ENCODE data around the gene LDLRAD2.

Gene LDLRAD2

DNA sequence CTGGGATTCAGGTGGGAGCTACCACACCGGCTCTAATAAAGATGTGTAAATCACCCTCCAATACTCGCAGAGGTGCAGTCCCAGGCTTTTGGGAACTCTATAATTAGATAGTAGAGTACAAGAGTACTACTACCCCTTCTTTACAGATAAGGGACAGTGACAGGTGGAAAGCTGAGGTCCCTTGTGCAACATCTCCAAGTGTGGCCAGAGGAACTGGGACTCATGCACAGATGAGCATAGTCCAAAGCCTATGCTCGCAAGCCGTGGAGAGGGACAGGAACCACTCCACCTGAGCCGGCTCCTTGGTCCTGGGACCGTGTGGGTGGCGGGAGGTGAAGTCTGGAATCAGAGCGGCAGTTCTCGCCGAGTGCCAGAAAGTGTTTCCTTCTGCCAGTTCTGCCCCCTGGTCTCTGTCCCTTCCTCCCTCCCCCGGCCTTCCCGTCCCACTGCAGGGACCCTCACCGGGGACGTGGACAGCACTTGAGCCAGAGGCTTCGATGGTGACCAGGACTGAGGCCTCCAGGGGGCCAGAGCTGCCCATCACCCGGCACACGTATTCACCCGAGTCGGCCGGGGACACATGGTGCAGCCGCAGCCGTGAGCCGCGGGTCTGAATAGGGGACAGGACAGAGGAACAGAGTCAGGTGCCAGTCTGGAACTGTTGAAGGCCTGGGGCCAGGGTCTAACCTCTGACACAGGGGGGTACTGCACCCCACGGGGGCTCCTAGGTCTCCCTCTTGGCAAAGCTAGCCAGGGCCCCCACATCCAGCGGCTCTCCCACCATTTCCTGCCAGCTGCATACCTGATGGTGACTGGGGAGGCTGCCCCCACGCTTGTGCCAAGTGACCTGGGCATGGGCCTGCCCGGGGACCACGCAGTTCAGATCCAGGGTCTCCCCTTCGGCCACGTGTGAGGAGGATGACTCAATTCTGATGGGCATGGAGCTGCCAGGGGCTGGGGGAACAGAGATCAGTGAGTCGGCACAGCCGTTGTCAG, 33.9 kb downstream of the LDLRAD2 start:
- no peak for DNase-seq

DNA sequence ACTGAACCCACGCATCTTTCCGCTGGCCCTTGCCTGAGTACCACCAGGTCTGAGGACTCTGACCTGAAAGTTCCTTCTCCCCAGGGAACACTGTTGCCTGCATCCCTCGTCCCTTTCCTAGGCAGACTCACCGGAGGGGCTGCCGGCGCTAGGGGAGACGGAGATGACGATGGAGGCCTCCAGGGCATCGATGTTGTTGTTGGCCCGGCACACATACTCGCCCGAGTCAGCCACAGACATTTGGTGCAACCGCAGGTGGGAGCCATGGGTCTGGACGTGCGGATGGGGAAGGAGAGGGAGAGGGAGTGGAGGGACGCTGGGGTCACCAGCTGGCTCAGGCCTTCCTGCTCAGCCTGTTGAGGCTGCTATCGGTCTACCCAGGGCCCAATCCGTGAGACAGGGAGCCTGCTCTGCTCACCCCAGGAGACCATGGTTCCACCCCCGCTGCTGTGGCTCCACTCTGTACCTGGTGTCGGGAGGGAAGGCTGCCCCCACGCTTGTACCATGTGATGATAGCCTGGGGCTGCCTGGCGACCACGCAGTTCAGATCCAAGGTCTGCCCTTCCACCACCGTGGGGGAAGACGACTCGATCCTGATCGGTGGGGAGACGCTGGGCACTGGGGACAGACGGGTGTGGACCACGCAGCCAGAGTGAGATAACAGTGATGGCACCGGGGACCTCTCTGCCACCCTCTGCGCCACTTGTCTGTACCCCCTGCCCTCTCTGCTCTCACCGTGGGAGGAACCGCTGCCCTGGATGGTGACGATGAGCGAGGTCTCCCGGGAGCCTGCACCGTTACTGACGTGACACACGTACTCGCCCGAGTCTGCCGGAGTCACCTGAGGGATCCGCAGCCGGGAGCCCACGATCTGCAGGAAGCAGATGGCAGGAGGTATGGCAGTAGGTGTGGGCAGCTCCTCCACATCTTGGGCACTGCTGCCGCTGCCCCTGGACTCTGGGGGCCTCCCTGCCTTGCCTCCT, 35.4 kb downstream of the LDLRAD2 start:
- no peak for DNase-seq

DNA sequence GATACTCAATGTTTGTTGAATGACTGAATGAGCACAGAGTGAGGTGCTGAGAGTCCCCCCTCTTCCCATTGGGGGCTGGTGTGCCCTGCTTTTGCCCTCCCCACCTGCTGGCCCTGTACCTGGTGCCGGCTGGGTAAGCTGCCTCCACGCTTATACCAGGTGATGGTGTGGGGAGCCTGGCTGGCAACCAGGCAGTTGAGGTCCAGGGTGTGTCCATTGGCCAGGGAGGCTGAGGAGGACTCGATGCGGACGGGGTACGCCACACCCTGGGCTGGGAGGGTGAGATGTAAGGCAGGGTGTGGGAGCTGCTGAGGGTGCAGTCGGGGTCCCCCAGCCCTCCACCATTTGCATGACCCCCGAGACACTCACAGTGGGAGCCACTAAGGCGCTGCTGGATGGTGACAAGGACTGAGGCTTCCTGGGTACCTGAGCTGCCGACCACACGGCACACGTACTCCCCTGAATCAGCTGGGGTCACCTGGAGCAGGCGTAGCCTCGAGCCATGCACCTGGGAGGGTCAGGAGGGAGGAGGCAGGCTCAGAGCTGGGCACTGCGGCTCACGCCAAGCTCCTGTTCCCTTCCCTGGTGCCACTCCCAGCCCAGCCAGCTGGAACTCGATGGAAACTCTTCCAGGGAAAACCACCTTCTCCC, 36.6 kb downstream of the LDLRAD2 start:
- no peak for DNase-seq

DNA sequence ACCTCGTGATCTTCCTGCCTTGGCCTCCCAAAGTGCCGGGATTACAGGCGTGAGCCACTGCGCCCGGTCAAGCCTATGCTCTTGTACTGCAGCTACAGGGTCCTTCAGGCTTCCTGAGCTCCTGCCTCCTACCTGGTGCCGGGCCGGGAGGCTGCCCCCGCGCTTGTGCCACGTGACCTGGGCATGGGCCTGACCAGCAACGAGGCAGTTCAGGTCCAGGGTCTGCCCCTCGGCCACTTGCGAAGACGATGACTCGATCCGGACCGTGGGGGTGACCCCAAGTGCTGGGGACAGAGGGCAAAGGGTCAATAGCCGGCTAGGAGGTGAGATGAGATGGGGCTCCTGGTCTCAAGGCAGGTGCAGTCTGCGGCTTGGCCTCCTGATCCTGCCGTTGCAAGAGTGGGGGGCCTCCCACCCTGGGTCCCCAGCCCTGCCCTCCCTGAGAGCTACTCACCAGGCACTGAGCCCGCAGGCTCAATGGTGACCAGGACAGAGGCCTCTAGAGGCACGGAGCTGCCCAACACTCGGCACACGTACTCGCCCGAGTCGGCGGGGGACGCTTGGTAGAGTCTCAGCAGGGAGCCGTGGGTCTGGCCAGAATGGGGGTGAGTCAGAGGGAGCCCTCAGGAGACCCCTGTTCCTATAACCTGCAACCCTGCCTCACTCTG, 38.0 kb downstream of the LDLRAD2 start:
- DNase-seq, result no peak

DNA sequence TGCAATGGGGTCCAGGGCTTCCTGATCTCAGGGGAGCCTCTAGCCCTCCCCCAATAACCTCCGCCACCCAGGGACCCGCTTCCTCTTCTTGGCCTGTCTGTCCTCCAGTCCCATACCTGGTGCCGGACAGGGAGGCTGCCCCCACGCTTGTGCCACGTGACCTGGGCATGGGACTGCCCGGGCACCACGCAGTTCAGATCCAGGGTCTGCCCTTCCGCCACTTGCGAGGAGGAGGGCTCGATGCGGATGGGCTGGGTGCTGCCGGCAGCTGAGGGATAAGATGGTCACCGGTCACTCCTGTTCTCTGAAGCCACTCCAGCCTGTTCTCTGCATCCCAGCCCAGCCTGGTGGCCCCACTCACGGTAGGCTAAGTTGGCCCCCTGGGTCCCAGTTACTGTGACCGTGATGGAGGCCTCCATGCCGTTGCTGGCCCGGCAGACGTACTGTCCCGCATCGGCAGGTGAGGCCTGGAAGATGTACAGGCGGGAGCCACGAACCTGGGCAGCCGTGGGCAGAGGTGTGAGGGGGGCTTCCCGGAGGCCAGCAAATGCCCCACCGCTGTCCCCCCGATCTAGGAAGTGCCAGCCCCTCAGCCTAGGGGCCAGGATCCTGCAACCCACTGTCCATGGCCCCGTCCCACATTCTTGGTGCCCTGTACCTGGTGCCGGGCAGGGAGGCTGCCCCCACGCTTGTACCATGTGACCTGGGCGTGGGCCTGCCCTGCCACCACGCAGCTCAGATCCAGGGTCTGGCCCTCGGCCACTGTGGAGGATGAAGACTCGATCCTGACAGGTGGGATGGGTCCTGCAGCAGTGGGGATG, 39.6 kb downstream of the LDLRAD2 start:
- no peak for DNase-seq

DNA sequence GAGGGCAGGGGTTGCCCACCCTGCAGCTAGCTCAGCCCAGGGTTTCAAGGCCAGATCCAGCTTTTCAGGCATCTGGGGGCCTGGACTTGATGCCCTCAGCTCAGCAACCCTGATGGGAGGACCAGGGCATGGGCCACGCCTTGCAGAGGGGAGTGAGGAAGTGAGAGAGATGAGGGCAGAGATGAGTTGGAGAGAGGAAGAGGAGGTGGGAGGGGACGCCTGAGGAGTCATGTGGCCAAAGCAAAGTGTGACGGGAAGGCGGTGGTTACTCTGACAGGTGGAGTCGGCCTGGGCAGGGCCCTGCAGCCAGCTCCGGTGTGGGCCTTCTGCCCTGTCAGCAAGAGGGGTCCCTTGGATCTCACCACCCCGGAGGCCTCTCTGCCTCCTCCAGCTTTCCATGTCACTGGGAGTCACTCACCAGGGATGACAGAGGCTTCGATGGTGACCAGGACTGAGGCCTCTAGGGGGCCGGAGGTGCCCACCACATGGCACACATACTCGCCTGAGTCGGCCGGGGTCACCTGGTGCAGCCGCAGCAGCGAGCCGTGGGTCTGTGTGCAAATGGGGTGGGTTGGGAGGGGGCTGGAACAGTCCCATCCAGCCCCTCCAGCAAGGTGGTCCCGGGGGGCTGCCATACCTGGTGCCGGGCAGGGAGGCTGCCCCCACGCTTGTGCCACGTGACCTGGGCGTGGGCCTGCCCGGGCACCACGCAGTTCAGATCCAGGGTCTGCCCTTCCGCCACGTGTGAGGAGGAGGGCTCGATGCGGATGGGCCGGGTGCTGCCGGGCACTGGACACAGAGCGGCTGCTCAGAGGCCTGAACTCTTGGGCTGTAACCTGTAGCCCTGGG, 40.4 kb downstream of the LDLRAD2 start:
- no peak for DNase-seq

DNA sequence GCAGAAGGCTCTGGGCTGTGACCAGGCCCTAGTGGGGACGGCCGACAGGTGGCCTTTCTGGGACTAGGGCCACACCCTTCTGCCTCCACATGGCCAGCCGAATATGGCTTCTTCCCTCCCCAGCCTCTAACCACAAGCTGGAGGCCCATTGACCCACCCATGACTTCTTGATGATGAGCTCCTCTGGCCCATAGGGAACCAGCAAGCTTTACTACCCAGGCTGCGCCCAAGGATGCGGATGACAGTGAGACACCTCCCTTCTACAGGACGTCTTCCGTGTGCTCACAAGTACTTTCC, 41.0 kb downstream of the LDLRAD2 start:
- no peak for DNase-seq

DNA sequence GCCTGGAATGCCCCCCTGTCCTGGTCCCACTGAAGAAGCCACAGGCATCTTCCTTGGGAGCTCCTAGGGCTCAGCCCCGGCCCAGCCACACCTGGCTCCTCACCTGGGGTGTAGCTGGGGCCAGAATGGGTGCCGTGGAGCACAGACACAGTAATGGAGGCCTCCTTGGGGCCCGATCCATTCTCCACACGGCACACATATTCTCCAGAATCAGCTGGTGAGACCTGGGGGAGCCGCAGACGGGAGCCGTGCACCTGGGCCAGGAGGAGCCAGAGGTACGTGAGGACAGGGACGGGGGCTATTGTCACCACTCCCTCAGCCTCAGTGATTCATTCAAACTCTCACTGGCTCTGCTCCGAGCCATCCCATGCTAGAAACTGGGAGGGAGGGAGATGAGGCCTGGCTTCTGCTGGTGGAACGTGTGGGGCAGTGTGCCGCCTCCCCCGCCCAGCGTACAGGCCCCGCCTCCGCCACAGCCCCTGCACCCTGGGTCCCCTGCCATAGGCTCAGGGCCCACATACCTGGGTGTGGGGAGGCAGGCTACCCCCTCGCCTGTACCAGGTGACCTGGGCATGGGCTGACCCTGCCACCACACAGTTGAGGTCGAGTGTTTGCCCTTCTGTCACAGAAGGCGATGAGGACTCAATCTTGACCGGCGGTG, 42.2 kb downstream of the LDLRAD2 start:
- no peak for DNase-seq

DNA sequence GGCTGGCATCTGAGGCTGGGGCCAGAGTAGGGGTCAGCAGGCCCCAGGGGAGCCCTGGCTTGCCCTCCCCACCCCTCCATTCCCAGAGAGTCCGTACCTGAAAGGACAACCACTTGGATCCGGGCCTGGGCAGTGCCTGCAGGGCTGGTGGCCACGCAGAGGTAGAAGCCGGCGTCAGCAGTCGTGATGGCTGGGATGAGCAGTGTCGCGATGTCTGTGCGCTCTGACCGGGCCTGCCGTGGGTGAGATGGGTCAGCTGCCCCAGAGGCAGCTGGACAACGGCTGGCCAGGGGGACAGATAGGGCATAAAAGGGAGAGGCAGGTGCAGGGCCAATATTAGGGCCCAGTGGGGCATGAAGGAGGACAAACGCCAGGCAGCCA, 42.7 kb downstream of the LDLRAD2 start:
- no peak for DNase-seq

DNA sequence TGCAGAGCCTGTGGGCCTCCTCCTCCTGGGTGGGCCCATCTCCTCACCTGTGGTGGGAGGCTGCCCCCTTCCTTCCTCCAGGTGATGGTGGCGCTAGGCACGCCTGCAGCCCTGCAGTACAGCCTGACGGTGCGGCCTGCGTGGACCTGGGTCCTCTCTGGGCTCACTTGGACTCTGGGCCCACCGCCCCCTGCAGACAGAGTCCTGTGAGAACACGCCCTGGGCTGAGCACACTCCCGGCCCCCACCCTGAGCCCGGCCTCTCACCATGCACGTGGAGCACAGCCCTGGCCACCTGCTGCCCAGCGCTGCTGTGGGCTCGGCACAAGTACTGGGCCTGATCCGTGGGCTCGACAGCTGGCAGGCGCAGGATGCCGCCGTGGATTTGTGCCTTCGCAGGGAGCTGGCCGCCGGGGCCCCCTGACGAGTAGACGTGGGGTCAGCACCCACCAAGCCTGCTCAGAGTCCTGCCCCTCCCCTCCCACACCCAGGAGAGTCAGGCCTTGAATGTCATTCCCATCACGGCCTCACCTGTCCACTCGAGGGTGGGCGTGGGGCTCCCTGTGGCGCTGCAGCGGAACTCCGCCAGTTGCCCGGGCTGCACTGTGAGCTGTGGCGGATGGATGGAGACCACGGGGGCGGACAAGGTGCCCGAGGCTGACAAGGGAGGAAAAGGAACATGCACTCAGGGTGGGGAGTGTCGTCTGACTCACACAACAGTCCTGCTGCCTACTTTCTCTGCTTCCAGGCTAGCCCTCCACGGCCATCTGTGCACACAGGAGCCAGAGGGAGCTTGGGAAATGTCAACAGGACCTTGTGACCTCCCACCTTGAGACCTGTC, 43.4 kb downstream of the LDLRAD2 start:
- no peak for DNase-seq

DNA sequence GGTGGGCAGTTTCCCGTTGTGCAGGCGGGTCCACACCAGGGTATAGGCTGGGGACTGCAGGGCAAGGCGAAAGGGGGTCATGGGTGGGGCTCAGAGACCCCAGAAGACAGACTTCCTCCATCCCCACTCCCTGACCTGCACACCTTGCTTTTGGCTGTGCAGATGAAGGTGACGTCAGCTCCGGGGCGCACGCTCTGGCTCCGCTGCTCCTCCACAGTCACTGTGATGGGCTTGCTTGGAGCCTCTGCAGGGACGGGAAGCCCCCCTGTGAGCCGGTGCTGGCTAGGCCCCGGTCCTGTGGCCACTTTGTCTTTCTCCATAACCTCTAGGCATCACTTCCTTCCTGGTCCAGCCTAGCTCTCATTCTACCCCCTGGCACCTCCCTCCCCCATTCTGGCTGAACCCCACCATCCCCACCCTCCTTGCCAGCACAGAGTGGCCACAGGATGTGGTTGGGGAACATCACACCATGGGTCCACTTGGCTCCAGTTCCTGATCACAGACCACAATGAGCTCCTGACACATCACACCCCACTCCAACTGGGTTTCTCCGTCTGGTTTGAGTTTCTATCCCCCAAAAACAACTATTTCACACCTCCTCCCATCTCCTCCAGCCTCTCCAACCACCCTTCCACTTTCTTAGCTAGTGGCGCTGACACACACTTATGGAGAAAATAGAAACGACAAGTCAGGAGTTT, 45.2 kb downstream of the LDLRAD2 start:
- no peak for DNase-seq

DNA sequence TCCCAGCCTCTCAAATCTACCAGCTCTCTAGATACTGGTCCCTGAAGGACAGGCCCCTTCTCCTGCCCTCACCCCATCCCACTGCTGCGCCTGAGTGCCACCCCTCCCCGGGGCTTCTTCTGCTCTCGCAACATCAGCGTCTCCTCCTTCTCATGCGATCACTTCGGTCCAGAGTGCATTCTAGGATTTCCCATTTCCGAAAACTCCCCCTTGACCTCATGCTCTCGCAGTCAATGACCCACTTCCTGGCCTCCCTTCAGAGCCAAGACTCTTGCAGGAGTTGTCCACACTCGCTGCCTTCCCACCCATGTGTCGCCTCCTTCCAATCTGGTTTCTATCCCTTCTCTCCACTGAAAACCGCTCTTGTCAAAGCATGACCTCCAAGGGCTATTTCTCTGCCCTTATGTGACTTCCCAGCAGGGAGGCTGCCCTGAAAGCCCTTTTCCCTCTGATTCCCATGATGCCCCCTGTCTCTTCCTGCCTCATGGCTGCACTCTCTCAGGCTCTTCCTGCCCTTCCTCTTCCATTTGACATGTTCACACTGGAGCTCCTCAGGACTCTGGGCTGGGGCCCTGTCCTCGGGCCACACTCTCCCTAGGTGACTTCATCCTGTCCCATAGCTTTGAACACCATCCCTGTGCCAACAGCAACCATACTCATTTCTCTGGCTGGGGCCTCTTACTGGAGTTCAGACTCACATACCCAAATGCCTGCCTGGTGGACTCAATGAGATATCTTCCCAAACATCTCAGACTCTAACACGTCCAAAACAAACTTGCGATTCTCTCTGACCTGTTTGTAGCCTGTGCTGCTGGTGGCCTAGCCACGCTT, 46.0 kb downstream of the LDLRAD2 start:
- DNase-seq, result no peak

DNA sequence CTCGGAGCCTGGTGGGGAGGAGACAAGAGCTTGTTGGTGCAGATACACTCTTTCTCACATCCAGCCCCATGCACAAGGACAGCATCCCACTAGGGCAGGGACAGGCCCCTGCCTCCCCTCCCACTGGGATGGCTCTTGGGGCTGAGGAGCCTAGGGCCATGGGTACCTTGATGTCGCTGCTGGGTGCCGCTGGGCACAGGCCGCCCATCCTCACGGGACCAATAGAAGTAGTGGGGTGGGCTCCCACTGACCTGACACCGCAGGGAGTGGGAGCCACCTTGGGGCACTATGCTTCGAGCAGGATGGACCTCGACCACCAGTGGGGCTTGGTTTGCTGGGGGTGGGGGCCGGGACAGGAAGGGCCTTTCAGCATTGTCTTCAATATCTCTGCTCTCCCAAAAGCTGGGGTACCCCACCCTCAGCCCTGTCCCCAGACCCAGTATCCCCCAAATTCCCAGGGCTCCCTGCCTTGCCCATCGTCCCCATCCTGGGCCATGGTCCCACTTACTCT, 47.7 kb downstream of the LDLRAD2 start:
- no peak for DNase-seq

DNA sequence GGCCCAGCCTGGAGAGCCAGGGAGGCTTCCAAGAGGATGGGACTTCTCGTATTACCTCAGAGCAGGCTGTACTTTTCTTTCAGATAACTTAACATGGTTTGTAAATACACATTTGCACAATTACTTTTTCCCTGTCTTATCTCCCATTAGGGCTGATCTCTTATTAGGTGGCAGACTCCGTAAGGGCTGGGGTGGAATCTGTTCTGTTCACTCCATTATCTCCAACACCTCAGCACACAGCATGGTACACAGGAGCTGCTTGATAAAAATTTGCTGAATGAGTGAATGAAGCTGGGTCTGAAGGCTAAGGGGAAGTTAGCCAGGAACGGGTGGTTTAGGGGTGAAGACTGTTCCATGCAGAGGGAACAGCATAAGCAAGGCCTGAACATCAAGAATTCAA, 48.9 kb downstream of the LDLRAD2 start:
- DNase-seq, result no peak

DNA sequence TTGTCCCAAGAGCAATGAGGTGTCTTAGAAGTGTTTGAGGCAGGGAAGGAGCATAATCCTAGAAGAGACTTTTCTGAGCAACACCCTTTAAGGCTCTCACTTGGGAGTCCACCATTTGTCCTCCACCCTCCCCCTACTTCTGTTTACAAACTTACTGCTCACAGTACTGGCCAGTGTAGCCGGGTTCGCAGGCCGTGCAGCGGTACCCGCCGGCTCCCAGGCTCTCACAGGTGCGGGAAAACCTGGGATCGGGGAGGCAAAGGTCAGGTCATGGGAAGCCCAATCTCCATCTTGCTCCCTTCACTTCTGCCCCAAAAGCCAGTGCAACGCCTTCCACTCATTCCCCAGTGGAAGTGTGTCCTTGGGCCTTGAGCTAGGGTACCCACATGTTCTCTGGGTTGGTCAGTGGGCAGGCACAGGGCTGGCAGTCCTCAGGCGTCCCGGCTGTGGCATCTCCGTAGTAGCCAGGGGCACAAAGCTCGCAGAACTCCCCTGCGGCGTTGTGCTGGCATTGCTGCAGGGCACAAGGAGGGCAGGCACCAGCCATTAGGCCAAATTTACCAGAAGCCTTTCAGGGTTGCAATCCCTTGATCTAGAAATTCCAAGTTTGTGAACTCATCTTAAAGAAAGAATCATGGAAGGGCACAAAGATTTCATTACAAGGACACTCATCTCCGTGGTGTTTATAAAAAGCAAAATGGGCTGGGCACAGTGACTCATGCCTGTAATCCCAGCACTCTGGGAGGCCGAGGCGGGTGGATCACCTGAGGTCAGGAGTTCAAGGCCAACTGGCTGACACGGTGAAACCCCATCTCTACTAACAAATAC, 49.8 kb downstream of the LDLRAD2 start:
- DNase-seq, result peak; percentile 46

DNA sequence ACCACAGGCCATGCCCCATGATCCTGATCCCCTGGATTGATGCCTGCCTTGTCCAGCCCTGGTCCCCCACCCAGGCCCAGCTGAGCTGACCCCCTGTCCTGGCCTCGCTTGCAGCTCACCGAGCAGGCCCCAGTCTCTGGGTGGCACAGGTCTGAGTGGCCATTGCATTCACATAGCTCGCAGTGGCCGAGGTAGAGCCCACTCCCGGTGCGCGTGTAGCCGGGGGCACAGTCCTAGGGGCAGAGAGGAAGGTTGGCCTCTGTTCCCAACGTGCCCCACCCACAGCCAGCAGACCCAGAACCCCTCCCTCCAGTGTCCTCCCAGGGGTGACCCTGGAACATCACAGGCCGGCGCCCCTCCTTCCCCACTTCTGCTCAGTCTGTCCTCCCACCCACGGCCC, 51.9 kb downstream of the LDLRAD2 start:
- no peak for DNase-seq

DNA sequence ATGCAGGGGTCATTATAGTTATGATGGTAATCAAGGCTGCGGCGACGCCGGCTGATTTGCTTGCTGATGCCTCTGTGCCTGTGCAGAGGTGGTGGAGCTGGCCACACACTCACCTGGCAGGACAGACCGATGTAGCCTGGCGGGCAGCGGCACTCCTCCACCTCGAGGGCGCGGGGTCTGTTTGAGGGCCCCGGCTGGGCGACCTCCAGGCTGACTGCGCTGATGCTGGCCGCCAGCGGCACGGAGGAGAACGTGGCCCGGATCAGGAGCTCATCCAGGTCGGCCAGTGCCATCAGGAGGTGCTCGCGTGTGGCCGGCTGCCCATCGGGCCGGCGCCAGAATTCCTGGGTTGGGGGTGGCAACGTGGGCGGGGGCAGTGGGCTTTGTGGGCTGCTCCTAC, 52.7 kb downstream of the LDLRAD2 start:
- DNase-seq, result no peak

Measured in amniotic stem cell (primary cell).